ENCODE measurements around the gene PIGM.

PIGM gene

GRCh38 chr1:160022330-160023310 lies 9.2 kb downstream of the PIGM start:
- TF ChIP-seq CTCF (IDR thresholded peaks at IDR 0.05; ENCODE audit: low read length) = no peak
- TF ChIP-seq EZH2 (IDR thresholded peaks at IDR 0.05; ENCODE audit: borderline replicate concordance, low read length) = no peak
- Histone ChIP-seq H2AFZ (ENCODE audit: low read length) (no peak overlapping the region), H3K4me3 (ENCODE audit: low read depth, low read length, poor library complexity, severe bottlenecking) (no peak overlapping the region), H4K20me1 (ENCODE audit: insufficient read depth, low read length) (no peaks in the 10 kb centered on the region), H3K27ac (ENCODE audit: low read depth, low read length, poor library complexity, severe bottlenecking) (no peak overlapping the region), H3F3A (ENCODE audit: insufficient read depth, low read length) (no peaks in the 10 kb centered on the region), H3K79me2 (ENCODE audit: insufficient read depth, low read length) (no peaks in the 10 kb centered on the region), H3K9me3 (ENCODE audit: low read length) (no peaks in the 10 kb centered on the region), H3K4me1 (ENCODE audit: insufficient read depth, low read length, severe bottlenecking) (no peaks in the 10 kb centered on the region), H3K36me3 (ENCODE audit: insufficient read depth, low read length) (no peaks in the 10 kb centered on the region), H3K27me3 (ENCODE audit: insufficient read depth, low read length) (no peaks in the 10 kb centered on the region), H3K9me2 (ENCODE audit: low read depth, low read length) (no peaks in the 10 kb centered on the region), H3K9ac (ENCODE audit: low read length) (no peak overlapping the region), H3K4me2 (ENCODE audit: low read length) (no peak overlapping the region)

DNA sequence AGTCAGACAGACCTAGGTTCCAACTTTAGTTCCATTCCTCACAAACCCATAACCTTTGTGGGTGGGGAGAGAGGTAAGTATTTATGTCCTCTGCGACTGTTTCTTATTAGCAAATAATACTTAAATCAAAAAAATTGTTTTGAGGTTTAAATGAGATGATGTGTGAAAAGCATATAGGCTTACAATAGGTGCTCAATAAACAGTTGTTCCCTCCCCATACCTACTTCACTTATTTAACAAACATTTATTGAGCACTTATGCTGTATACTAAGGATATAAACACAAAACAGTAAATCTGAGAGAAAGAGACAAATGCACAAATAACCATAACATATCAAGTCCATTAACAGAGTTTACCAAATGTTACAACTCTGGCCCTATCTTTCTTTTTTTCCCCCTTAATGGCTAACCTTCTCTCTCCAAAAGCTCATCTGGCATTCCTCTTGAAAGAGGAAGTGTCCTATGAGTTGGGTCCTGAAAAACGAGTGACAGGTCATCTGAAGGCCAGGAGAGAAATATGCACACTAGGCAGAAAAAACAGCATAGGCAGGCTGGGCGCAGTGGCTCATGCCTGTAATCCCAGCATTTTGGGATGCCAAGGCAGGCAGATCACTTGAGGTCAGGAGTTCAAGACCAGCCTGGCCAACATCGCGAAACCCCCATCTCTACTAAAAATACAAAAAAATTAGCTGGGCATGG lies 10.3 kb downstream of the PIGM start:
- Histone ChIP-seq H3K36me3 (ENCODE audit: insufficient read depth, low read length) (no peaks in the 10 kb centered on the region), H4K20me1 (ENCODE audit: insufficient read depth, low read length) (no peaks in the 10 kb centered on the region), H3F3A (ENCODE audit: insufficient read depth, low read length) (no peaks in the 10 kb centered on the region), H3K9me2 (ENCODE audit: low read depth, low read length) (no peaks in the 10 kb centered on the region), H3K9ac (ENCODE audit: low read length) (no peak overlapping the region), H3K27ac (ENCODE audit: low read depth, low read length, poor library complexity, severe bottlenecking) (no peak overlapping the region), H3K27me3 (ENCODE audit: insufficient read depth, low read length) (no peaks in the 10 kb centered on the region), H3K4me1 (ENCODE audit: insufficient read depth, low read length, severe bottlenecking) (no peaks in the 10 kb centered on the region), H3K9me3 (ENCODE audit: low read length) (no peaks in the 10 kb centered on the region), H3K79me2 (ENCODE audit: insufficient read depth, low read length) (no peaks in the 10 kb centered on the region), H3K4me3 (ENCODE audit: low read depth, low read length, poor library complexity, severe bottlenecking) (no peak overlapping the region), H2AFZ (ENCODE audit: low read length) (no peak overlapping the region), H3K4me2 (ENCODE audit: low read length) (no peak overlapping the region)
- no peak for TF ChIP-seq EZH2 (IDR thresholded peaks at IDR 0.05; ENCODE audit: borderline replicate concordance, low read length)
- TF ChIP-seq CTCF (IDR thresholded peaks at IDR 0.05; ENCODE audit: low read length) = no peak

DNA sequence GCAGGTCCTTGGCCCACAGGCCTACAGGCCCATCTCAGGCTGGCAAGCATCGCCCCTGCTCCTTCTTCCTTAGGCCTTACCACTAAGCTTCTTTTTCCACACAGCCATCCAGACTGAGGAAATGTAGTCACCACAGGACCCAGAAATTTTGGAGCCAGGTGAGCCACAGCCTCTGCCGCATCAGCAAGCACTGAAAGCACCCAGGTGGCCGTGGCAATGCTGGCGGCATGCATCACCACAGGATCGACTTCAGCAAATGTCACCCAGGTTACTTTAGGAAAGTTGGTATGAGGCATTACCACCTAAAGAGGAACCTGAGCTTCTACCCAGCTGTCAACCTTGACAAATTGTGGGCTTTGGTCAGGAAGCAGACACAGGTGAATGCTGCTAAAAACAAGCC lies 11.6 kb downstream of the PIGM start:
- H3K27me3 ChIP-seq (ENCODE audit: insufficient read depth, low read length) = no peaks in the 10 kb centered on the region
- H3K4me3 ChIP-seq (ENCODE audit: low read depth, low read length, poor library complexity, severe bottlenecking) = no peak overlapping the region
- H3K9me2 ChIP-seq (ENCODE audit: low read depth, low read length) = no peaks in the 10 kb centered on the region
- no peak overlapping the region for H3K4me2 ChIP-seq (ENCODE audit: low read length)
- no peak for TF ChIP-seq CTCF (IDR thresholded peaks at IDR 0.05; ENCODE audit: low read length)
- no peak for TF ChIP-seq EZH2 (IDR thresholded peaks at IDR 0.05; ENCODE audit: borderline replicate concordance, low read length)
- no peaks in the 10 kb centered on the region for H3K9me3 ChIP-seq (ENCODE audit: low read length)
- no peaks in the 10 kb centered on the region for H3K36me3 ChIP-seq (ENCODE audit: insufficient read depth, low read length)
- H2AFZ ChIP-seq (ENCODE audit: low read length) = no peak overlapping the region
- no peaks in the 10 kb centered on the region for H4K20me1 ChIP-seq (ENCODE audit: insufficient read depth, low read length)
- no peaks in the 10 kb centered on the region for H3K79me2 ChIP-seq (ENCODE audit: insufficient read depth, low read length)
- H3K27ac ChIP-seq (ENCODE audit: low read depth, low read length, poor library complexity, severe bottlenecking) = no peak overlapping the region
- H3K4me1 ChIP-seq (ENCODE audit: insufficient read depth, low read length, severe bottlenecking) = no peaks in the 10 kb centered on the region
- H3F3A ChIP-seq (ENCODE audit: insufficient read depth, low read length) = no peaks in the 10 kb centered on the region
- no peak overlapping the region for H3K9ac ChIP-seq (ENCODE audit: low read length)

All from OCI-LY1 (cell line).